ENCODE measurements around the gene PTGR3. TPM values are rescaled to one million over a fixed set of nuclear protein-coding genes. Genes with fewer than 3 reads are reported as not detected.

Gene PTGR3
- total and polyA plus RNA-seq, 2 donors (not counting 1 experiment from before 2014, with no cell fraction given) = 27.5 to 30.2 TPM

GRCh38 chr18:75212751-75213090 lies 3.8 kb upstream of the PTGR3 start:
- no peak overlapping the region for H3K27ac ChIP-seq (ENCODE audit: low read length in 2 of 2)
- H2AFZ ChIP-seq (ENCODE audit: insufficient read depth, low read depth, low read length, poor library complexity, severe bottlenecking) = no peak overlapping the region
- Mint-ChIP-seq H3K27me3 (peaks cover under 1% of the 10 kb centered on the region), H3K27ac (peak overlapping the region; percentile 73), H3K9me3 (ENCODE audit: insufficient read depth) (no peaks in the 10 kb centered on the region), H3K4me3 (peak overlapping the region; percentile 82), H3K4me1 (peaks cover 49% of the 10 kb centered on the region)
- H3K27me3 ChIP-seq (replicated peaks in 1 of 4; ENCODE audit: control extremely low read depth in 1 of 4, control insufficient read depth in 3 of 4, insufficient read depth in 4 of 4, low read length in 3 of 4) = no peaks in the 10 kb centered on the region
- peak overlapping the region; percentile 79 for H3K4me2 ChIP-seq (replicated peaks; ENCODE audit: low read depth, low read length, poor library complexity, severe bottlenecking)
- no peak for TF ChIP-seq CTCF (IDR thresholded peaks at IDR 0.05)
- no peak for TF ChIP-seq EZH2 (IDR thresholded peaks at IDR 0.05; ENCODE audit: borderline replicate concordance, insufficient read depth, low read depth, low read length, poor library complexity, severe bottlenecking)
- peaks cover 42% of the 10 kb centered on the region for H3K79me2 ChIP-seq (ENCODE audit: control insufficient read depth, insufficient read depth, low read length)
- ChIA-PET CTCF (no interaction called here), POLR2A (no interaction called here)
- peaks cover 4% of the 10 kb centered on the region for H4K20me1 ChIP-seq (ENCODE audit: control insufficient read depth, insufficient read depth, low read length, poor library complexity, severe bottlenecking)
- WGBS (ENCODE audit: insufficient coverage) = 89% methylated on average over 3 of the region's 5 CpGs
- peaks cover 30 to 39% of the 10 kb centered on the region in 2 donors for H3K4me1 ChIP-seq (ENCODE audit: control insufficient read depth in 2 of 2, insufficient read depth in 2 of 2, low read length in 2 of 2)
- H3K4me3 ChIP-seq (ENCODE audit: control extremely low read depth in 1 of 5, extremely low read depth in 1 of 5, insufficient read depth in 1 of 5, low read depth in 2 of 5, low read length in 4 of 5) = no peak overlapping the region
- no peaks in the 10 kb centered on the region for H3K36me3 ChIP-seq (replicated peaks in 1 of 2; ENCODE audit: control extremely low read depth in 1 of 2, control insufficient read depth in 1 of 2, extremely low read depth in 1 of 2, insufficient read depth in 2 of 2, low read length in 1 of 2)
- intact Hi-C loops (cut with micrococcal nuclease) = loop anchor here (5.0 to 10.0 kb wide), 2 partner anchors 715 to 1282 kb away; partner anchors contain the start of genes CNDP2 and ZNF516
- no peak for ATAC-seq (ENCODE audit: low read depth)
- DNase-seq = no peak
- H3K9ac ChIP-seq (ENCODE audit: low read length) = no peak overlapping the region
- no peaks in the 10 kb centered on the region for H3K9me3 ChIP-seq (ENCODE audit: control extremely low read depth in 1 of 3, control insufficient read depth in 2 of 3, insufficient read depth in 1 of 3, low read length in 2 of 3)

- peaks cover 10% of the 10 kb centered on the region for H4K20me1 ChIP-seq (ENCODE audit: control insufficient read depth, insufficient read depth, low read length, poor library complexity, severe bottlenecking)
- WGBS (ENCODE audit: insufficient coverage) = 6% methylated on average over 32 of the region's 38 CpGs
- no peak for TF ChIP-seq CTCF (IDR thresholded peaks at IDR 0.05)
- no peak for TF ChIP-seq EZH2 (IDR thresholded peaks at IDR 0.05; ENCODE audit: borderline replicate concordance, insufficient read depth, low read depth, low read length, poor library complexity, severe bottlenecking)
- H3K4me3 Mint-ChIP-seq = peak overlapping the region; percentile 82
- H3K9ac ChIP-seq (ENCODE audit: low read length) = peak overlapping the region; percentile 61
- H3K4me2 ChIP-seq (replicated peaks; ENCODE audit: low read depth, low read length, poor library complexity, severe bottlenecking) = peak overlapping the region; percentile 79
- intact Hi-C loops (cut with micrococcal nuclease) = loop anchor here (5.0 to 10.0 kb wide), 2 partner anchors 715 to 1283 kb away; partner anchors contain the start of genes CNDP2 and ZNF516
- no peaks in the 10 kb centered on the region for H3K36me3 ChIP-seq (replicated peaks in 1 of 2; ENCODE audit: control extremely low read depth in 1 of 2, control insufficient read depth in 1 of 2, extremely low read depth in 1 of 2, insufficient read depth in 2 of 2, low read length in 1 of 2)
- H3K4me3 ChIP-seq (ENCODE audit: control extremely low read depth in 1 of 5, extremely low read depth in 1 of 5, insufficient read depth in 1 of 5, low read depth in 2 of 5, low read length in 4 of 5) = peak overlapping the region; percentile 19 to 61 (median 47)
- peaks cover 6% of the 10 kb centered on the region for H3K27me3 Mint-ChIP-seq
- peaks cover 42% of the 10 kb centered on the region for H3K79me2 ChIP-seq (ENCODE audit: control insufficient read depth, insufficient read depth, low read length)
- no peaks in the 10 kb centered on the region for H3K9me3 Mint-ChIP-seq (ENCODE audit: insufficient read depth)
- no peak overlapping the region for H3K27ac ChIP-seq (ENCODE audit: low read length in 2 of 2)
- H2AFZ ChIP-seq (ENCODE audit: insufficient read depth, low read depth, low read length, poor library complexity, severe bottlenecking) = peak overlapping the region; percentile 67
- ChIA-PET CTCF (no interaction called here), POLR2A (no interaction called here)
- H3K27me3 ChIP-seq (replicated peaks in 1 of 4; ENCODE audit: control extremely low read depth in 1 of 4, control insufficient read depth in 3 of 4, insufficient read depth in 4 of 4, low read length in 3 of 4) = no peaks in the 10 kb centered on the region
- peaks cover 36 to 45% of the 10 kb centered on the region in 2 donors for H3K4me1 ChIP-seq (ENCODE audit: control insufficient read depth in 2 of 2, insufficient read depth in 2 of 2, low read length in 2 of 2)
- peak overlapping the region; percentile 73 for H3K27ac Mint-ChIP-seq
- ATAC-seq (ENCODE audit: low read depth) (no peak), DNase-seq (peak; percentile 53)
- H3K4me1 Mint-ChIP-seq = peaks cover 55% of the 10 kb centered on the region
- H3K9me3 ChIP-seq (ENCODE audit: control extremely low read depth in 1 of 3, control insufficient read depth in 2 of 3, insufficient read depth in 1 of 3, low read length in 2 of 3) = no peaks in the 10 kb centered on the region
Observed at GRCh38 chr18:75211953-75212750, 3.2 kb upstream of the PTGR3 start.
